ENCODE results near the gene SVIL.

- no peak for TF ChIP-seq CTCF (optimal IDR thresholded peaks at IDR 0.05 in 1 of 3, IDR thresholded peaks at IDR 0.05 in 1 of 3, conservative IDR thresholded peaks at IDR 0.05 in 1 of 3; ENCODE audit: extremely low read depth in 1 of 3, insufficient read depth in 2 of 3, low read length in 3 of 3)
- no peak for TF ChIP-seq EZH2 (IDR thresholded peaks at IDR 0.05; ENCODE audit: low read length)
These were observed 97.0 kb downstream of the SVIL start for GRCh38 chr10:29537799-29538198.

All from keratinocyte (primary cell).